GM12878 (cell line): Measurements from ENCODE around the gene PHLPP1. TPM values are rescaled to one million over a fixed set of nuclear protein-coding genes. Genes with fewer than 3 reads are reported as not detected.

ENCODE experiments used
- ATAC-seq: fragments of 200-7000 bp; cut with Tn5 transposase; 3 replicates; pipeline ENCODE4 v1.9.1; 2020; ENCODE audit warnings: mild to moderate bottlenecking, moderate library complexity
- BruUV-seq: library from RNA; stranded (reverse); fragments of 400-500 nt; replicated peaks from 2 replicates; lab custom pipeline; 2021; lab: Mats Ljungman, UMichigan
- CTCF ChIA-PET: fragments of 300-600 bp; sonication (Branson Sonifier 250); formaldehyde crosslinking; extraction: SDS; loops from one replicate; lab custom pipeline; 2021; ENCODE audit warnings: inconsistent platforms; lab: Yijun Ruan, JAX
- POLR2A ChIA-PET: fragments of 350-600 bp; formaldehyde crosslinking; extraction: SDS; loops from one replicate; lab custom pipeline; 2021; ENCODE audit warnings: inconsistent platforms; lab: Charles Lee
- RAD21 ChIA-PET: fragments of 300-600 bp; sonication (Branson Sonifier 250); formaldehyde crosslinking; loops from one replicate; lab custom pipeline; 2023; ENCODE audit warnings: antibody characterized with exemption; ENCODE audit not compliant: unreplicated experiment; lab: Charles Lee
- SMC1A ChIA-PET: fragments of 300-600 bp; sonication (Branson Sonifier 250); formaldehyde crosslinking; loops from one replicate; lab custom pipeline; 2023; ENCODE audit not compliant: unreplicated experiment, uncharacterized antibody; lab: Charles Lee
- DNase-seq: peaks from one replicate; pipeline ENCODE4 v3.0.0-alpha.2; 2011; ENCODE audit warnings: low read depth, low spot score
- FAIRE-seq: peaks from 3 replicates; lab custom pipeline; 2011; peaks lifted over from hg19 to GRCh38; lab: Jason Lieb, UNC
- H2AFZ ChIP-seq: 2 replicates; pipeline ENCODE4 v1.6.0; 2011; ENCODE audit warnings: low read depth, low read length, control low read depth; ENCODE audit not compliant: control insufficient read depth
- H3K27ac ChIP-seq: 2 replicates; pipeline ENCODE4 v1.5.1; 2011; ENCODE audit warnings: control low read depth; ENCODE audit not compliant: control insufficient read depth, insufficient read depth
- H3K27me3 ChIP-seq, 2 experiments: replicated peaks in 1 of 2; 2 replicates each; pipeline versions ENCODE4 v1.6.0 to v1.6.1; 2011; ENCODE audit warnings: low read length in 1 of 2; ENCODE audit not compliant: control insufficient read depth in 2 of 2, insufficient read depth in 2 of 2
- H3K36me3 ChIP-seq, 2 experiments: 2 replicates each; pipeline ENCODE4 v1.5.1; 2011; ENCODE audit warnings: low read length in 1 of 2; ENCODE audit not compliant: control insufficient read depth in 2 of 2, insufficient read depth in 2 of 2
- H3K4me1 ChIP-seq: 2 replicates; pipeline ENCODE4 v1.6.1; 2011; ENCODE audit warnings: mild to moderate bottlenecking, low read length, moderate library complexity, mixed read lengths; ENCODE audit not compliant: control insufficient read depth, insufficient read depth
- H3K4me2 ChIP-seq: 2 replicates; pipeline ENCODE4 v1.6.0; 2011; ENCODE audit warnings: control low read depth; ENCODE audit not compliant: control insufficient read depth, insufficient read depth
- H3K4me3 ChIP-seq: fragments of 200-600 bp; sonication (generic); 2 replicates; pipeline ENCODE4 v1.5.1; 2016
- H3K79me2 ChIP-seq: 2 replicates; pipeline ENCODE4 v1.6.0; 2011; ENCODE audit warnings: low read length; ENCODE audit not compliant: control insufficient read depth, insufficient read depth
- H3K9ac ChIP-seq: 2 replicates; pipeline ENCODE4 v1.8.0; 2011; ENCODE audit warnings: low read length, control low read depth, mixed read lengths; ENCODE audit not compliant: control insufficient read depth, insufficient read depth
- H3K9me3 ChIP-seq: replicated peaks from 3 replicates; pipeline ENCODE4 v1.5.1; 2011; ENCODE audit warnings: mild to moderate bottlenecking, low read length; ENCODE audit not compliant: control insufficient read depth, insufficient read depth
- H4K20me1 ChIP-seq: 2 replicates; pipeline ENCODE4 v1.6.0; 2011; ENCODE audit not compliant: control insufficient read depth, insufficient read depth
- ATF2 ChIP-seq: IDR thresholded peaks from 2 replicates; pipeline ENCODE4 v1.6.1; 2012; ENCODE audit warnings: low read length, inconsistent platforms
- CEBPB ChIP-seq, 2 experiments: fragments of 150-350 bp in 1 of 2; IDR thresholded peaks; 2 replicates each; pipeline ENCODE4 v1.6.1; 2012 to 2014; ENCODE audit warnings: low read depth in 2 of 2, low read length in 2 of 2, borderline replicate concordance in 1 of 2, inconsistent platforms in 1 of 2
- EP300 ChIP-seq, 2 experiments: fragments of 150-350 bp in 1 of 2; IDR thresholded peaks; 2 replicates each; pipeline ENCODE4 v1.6.1; 2011 to 2012; ENCODE audit warnings: low read depth in 2 of 2, low read length in 2 of 2, borderline replicate concordance in 1 of 2, improper control_type of control experiment in 1 of 2, inconsistent platforms in 1 of 2; ENCODE audit not compliant: control insufficient read depth in 1 of 2
- ESRRA ChIP-seq: IDR thresholded peaks from 2 replicates; pipeline ENCODE4 v1.6.1; 2012; ENCODE audit warnings: mild to moderate bottlenecking, low read length, improper control_type of control experiment
- GATAD2B ChIP-seq: fragments of 450-650 bp; conservative IDR thresholded peaks from 2 replicates; pipeline ENCODE4 v1.6.1; 2017; ENCODE audit warnings: low read depth, mild to moderate bottlenecking, moderate library complexity
- HCFC1 ChIP-seq: fragments of 150-350 bp; IDR thresholded peaks from 2 replicates; pipeline ENCODE4 v1.6.1; 2014; ENCODE audit warnings: low read length
- JUND ChIP-seq: IDR thresholded peaks from 2 replicates; pipeline ENCODE4 v1.6.1; 2012; ENCODE audit warnings: low read depth, mild to moderate bottlenecking, low read length, improper control_type of control experiment, moderate library complexity
- MYB ChIP-seq: fragments of 150-350 bp; IDR thresholded peaks from 2 replicates; pipeline ENCODE4 v1.6.1; 2014; ENCODE audit warnings: mild to moderate bottlenecking, low read depth, low read length, borderline replicate concordance
- MYC ChIP-seq: IDR thresholded peaks from 2 replicates; pipeline ENCODE4 v1.6.1; 2011; ENCODE audit warnings: mild to moderate bottlenecking, low read length, moderate library complexity, inconsistent platforms; ENCODE audit not compliant: insufficient read depth, insufficient replicate concordance, insufficient read length, severe bottlenecking
- POU2F2 ChIP-seq: IDR thresholded peaks from 3 replicates; pipeline ENCODE4 v1.6.1; 2011; ENCODE audit warnings: low read depth, mild to moderate bottlenecking, low read length, borderline replicate concordance
- SPI1 ChIP-seq: IDR thresholded peaks from 2 replicates; pipeline ENCODE4 v1.6.1; 2011; ENCODE audit warnings: low read depth, mild to moderate bottlenecking, low read length, moderate library complexity, borderline replicate concordance; ENCODE audit not compliant: insufficient read depth
- SREBF2 ChIP-seq: IDR thresholded peaks from 2 replicates; pipeline ENCODE4 v1.6.1; 2012; ENCODE audit warnings: mild to moderate bottlenecking, low read length
- ZBED1 ChIP-seq: IDR thresholded peaks from 2 replicates; pipeline ENCODE4 v1.6.1; 2016; ENCODE audit warnings: borderline replicate concordance
- WGBS: methylation state at CpG from one replicate; pipeline ENCODE4 v1.1.6; 2016; ENCODE audit warnings: low lambda C conversion rate; ENCODE audit not compliant: insufficient replicate concordance, insufficient coverage; ENCODE audit errors: missing lambda C conversion rate; 5-methylcytosine and 5-hydroxymethylcytosine counted together
- in situ Hi-C: fragments of 300-500 bp; cut with MboI; formaldehyde crosslinking; loops from 9 replicates; pipeline ENCODE4 v1.14.3; 2018; ENCODE audit warnings: mixed read lengths
- intact Hi-C: fragments of 100-400 bp; cut with micrococcal nuclease; formaldehyde crosslinking; loops from one replicate; pipeline ENCODE4 v1.14.2; 2022; ENCODE audit not compliant: unreplicated experiment
- polyA plus RNA-seq, 11 experiments: library from polyadenylated mRNA; depleted of rRNA in 4 of 11; unstranded in 6 of 11; stranded (reverse) in 5 of 11; fragments of >200 nt; fragmentation: Nextera tagmentation in 4 of 11; fragmentation: Illumina TruSeq in 1 of 11; extraction: Ambion mirVana in 4 of 11; extraction: Trizol in 1 of 11; gene quantifications; 1 replicate in 1 of 11; 2 replicates in 10 of 11; pipeline versions ENCODE4 v1.2.1 to v1.2.3, GENCODE V29; 2011 to 2016; ENCODE audit warnings: inconsistent platforms in 2 of 11, missing spikeins in 2 of 11, low read depth in 1 of 11
- total RNA-seq, 4 experiments: library from RNA; depleted of rRNA in 3 of 4; stranded (reverse); fragments of >200 nt in 3 of 4; fragmentation: Illumina TruSeq in 1 of 4; extraction: Trizol in 1 of 4; gene quantifications; 2 replicates each; pipeline versions ENCODE4 v1.2.1 to v1.2.3, GENCODE V29; 2013 to 2021
- TF ChIP-seq, protein P1 (sequence below): IDR thresholded peaks from 2 replicates; pipeline ENCODE4 v1.6.1; 2011; ENCODE audit warnings: low read depth, mild to moderate bottlenecking, low read length, moderate library complexity, borderline replicate concordance; ENCODE audit errors: extremely low read depth

Gene PHLPP1
- total and polyA plus RNA-seq, 10 of the 15 experiments (the other 5 are each of a cell fraction or from before 2014, with no cell fraction given): 0.42 to 7.0 (median 1.9) TPM

- in situ Hi-C loops (no loop called here), intact Hi-C loops (loop anchor here (2.0 kb wide), 1 partner anchor 17 kb away; no protein-coding TSS in a partner anchor)
- H3K9ac ChIP-seq: no peak overlapping the region
- H3K4me3 ChIP-seq: no peak overlapping the region
- H2AFZ ChIP-seq: no peak overlapping the region
- no peaks in the 10 kb centered on the region for H4K20me1 ChIP-seq
- TF ChIP-seq SPI1: no peak
- no peak for TF ChIP-seq ESRRA
- TF ChIP-seq SREBF2: no peak
- TF ChIP-seq, protein P1, sequence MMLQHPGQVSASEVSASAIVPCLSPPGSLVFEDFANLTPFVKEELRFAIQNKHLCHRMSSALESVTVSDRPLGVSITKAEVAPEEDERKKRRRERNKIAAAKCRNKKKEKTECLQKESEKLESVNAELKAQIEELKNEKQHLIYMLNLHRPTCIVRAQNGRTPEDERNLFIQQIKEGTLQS: no peak
- TF ChIP-seq JUND: no peak
- TF ChIP-seq EP300 (IDR thresholded peaks at IDR 0.05; ENCODE audit: borderline replicate concordance in 1 of 2, control insufficient read depth in 1 of 2, low read depth in 2 of 2, low read length in 2 of 2): no peak
- TF ChIP-seq POU2F2: no peak
- 87% methylated on average over 1 of the region's 1 CpG for WGBS
- H3K27me3 ChIP-seq: no peaks in the 10 kb centered on the region
- H3K4me2 ChIP-seq: no peak overlapping the region
- SMC1A ChIA-PET: no interaction called here
- peaks cover 15% of the 10 kb centered on the region for H3K4me1 ChIP-seq
- FAIRE-seq: no peak
- no TSS peak for BruUV-seq
- no peaks in the 10 kb centered on the region for H3K36me3 ChIP-seq
- CTCF ChIA-PET: no interaction called here
- RAD21 ChIA-PET: no interaction called here
- no peak for ATAC-seq
- no peaks in the 10 kb centered on the region for H3K9me3 ChIP-seq
- POLR2A ChIA-PET: interaction anchor here (0.6 kb wide), 1 partner anchor 12 kb away, joined by 10 read pairs; no protein-coding TSS in a partner anchor
- no peak overlapping the region for H3K27ac ChIP-seq
- no peak for DNase-seq
- no peaks in the 10 kb centered on the region for H3K79me2 ChIP-seq
These were observed 118.2 kb downstream of the PHLPP1 start for GRCh38 chr18:62833494-62833893.

DNA sequence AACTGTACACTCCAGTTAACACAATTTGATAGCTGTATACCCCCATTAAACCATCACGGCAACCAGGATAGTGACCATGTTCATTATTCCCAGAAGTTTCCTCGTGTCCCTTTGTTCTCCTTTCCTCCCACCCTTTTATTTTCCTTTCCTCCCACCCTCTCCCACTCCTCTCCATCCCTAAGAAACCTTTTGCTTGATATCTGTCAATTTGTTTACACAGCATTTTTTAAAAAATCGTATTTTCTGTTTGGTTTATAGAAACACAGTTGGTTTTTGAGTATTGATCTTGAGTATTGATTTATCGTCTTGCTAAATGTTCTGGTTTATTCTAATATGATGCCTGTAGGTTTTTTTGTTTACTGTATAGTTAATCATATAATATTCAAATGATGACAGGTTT is 119.4 kb downstream of the PHLPP1 start:
- CTCF ChIA-PET: no interaction called here
- no peak overlapping the region for H3K4me3 ChIP-seq
- H2AFZ ChIP-seq: no peak overlapping the region
- no peaks in the 10 kb centered on the region for H3K36me3 ChIP-seq
- H4K20me1 ChIP-seq: no peaks in the 10 kb centered on the region
- H3K27ac ChIP-seq: no peak overlapping the region
- DNase-seq (no peak), ATAC-seq (no peak), FAIRE-seq (no peak)
- intact Hi-C loops: no loop called here
- no TSS peak for BruUV-seq
- in situ Hi-C loops: no loop called here
- 61% methylated on average over 4 of the region's 4 CpGs for WGBS
- RAD21 ChIA-PET: no interaction called here
- no peaks in the 10 kb centered on the region for H3K79me2 ChIP-seq
- SMC1A ChIA-PET: no interaction called here
- H3K9ac ChIP-seq: no peak overlapping the region
- POLR2A ChIA-PET: no interaction called here
- peaks cover 20% of the 10 kb centered on the region for H3K4me1 ChIP-seq
- no peaks in the 10 kb centered on the region for H3K27me3 ChIP-seq
- H3K4me2 ChIP-seq: no peak overlapping the region
- no peaks in the 10 kb centered on the region for H3K9me3 ChIP-seq
- no peak for TF ChIP-seq MYB
- TF ChIP-seq ATF2: no peak
- TF ChIP-seq MYC: no peak
- no peak for TF ChIP-seq CEBPB (IDR thresholded peaks at IDR 0.05; ENCODE audit: borderline replicate concordance in 1 of 2, low read depth in 2 of 2, low read length in 2 of 2)
- no peak for TF ChIP-seq HCFC1
- no peak for TF ChIP-seq ZBED1
- no peak for TF ChIP-seq GATAD2B
- TF ChIP-seq, protein P1: no peak
